ENCODE results near the gene ZFPM1.

GRCh38 chr16:88453217-88453531, at the start of gene ZFPM1:
- TF ChIP-seq SUZ12 (IDR thresholded peaks at IDR 0.05; ENCODE audit: extremely low read depth, insufficient read depth, insufficient read length) (no peak), YY1 (IDR thresholded peaks at IDR 0.05; ENCODE audit: insufficient read depth, insufficient read length) (no peak), ZNF274 (IDR thresholded peaks at IDR 0.05; ENCODE audit: low read depth, low read length) (no peak)
